GM12872 (cell line): ENCODE data around the gene EMD.

Experiments
- CTCF ChIP-seq: IDR thresholded peaks from 3 replicates; pipeline ENCODE4 v1.5.1; 2011; ENCODE audit warnings: low read depth, mild to moderate bottlenecking, low read length, moderate library complexity; ENCODE audit not compliant: insufficient read depth

Gene EMD

GRCh38 chrX:154409222-154409871, 30.3 kb downstream of the EMD start, which contains the start of gene DNASE1L1:
Gene DNASE1L1 (minus strand): TSS chrX:154409254. CDS start chrX:154405568, 3,686 bp downstream.
- no peak for TF ChIP-seq CTCF

GRCh38 chrX:154411981-154412340, 32.9 kb downstream of the EMD start:
- TF ChIP-seq CTCF, result no peak

GRCh38 chrX:154412468-154412867, 33.4 kb downstream of the EMD start:
- TF ChIP-seq CTCF, result no peak

GRCh38 chrX:154413142-154413541, 34.0 kb downstream of the EMD start:
- TF ChIP-seq CTCF, result no peak

GRCh38 chrX:154417157-154417556, 38.1 kb downstream of the EMD start:
- TF ChIP-seq CTCF, result no peak

- no peak for TF ChIP-seq CTCF
These were observed 40.1 kb downstream of the EMD start for GRCh38 chrX:154419189-154419588.

GRCh38 chrX:154419688-154420401, 40.8 kb downstream of the EMD start:
- TF ChIP-seq CTCF, result no peak
